H9 (cell line): ENCODE results near the gene GABBR2. TPM values are rescaled to one million over a fixed set of nuclear protein-coding genes. Genes with fewer than 3 reads are reported as not detected.

Experiments used
- DNase-seq: peaks from one replicate; pipeline ENCODE4 v3.0.0-alpha.2; 2017
- H2AFZ ChIP-seq: one replicate; pipeline ENCODE4 v1.6.1; 2013; ENCODE audit warnings: mild to moderate bottlenecking, low read length, control low read depth, moderate library complexity
- H2AK5ac ChIP-seq: 2 replicates; pipeline ENCODE4 v1.6.1; 2013; ENCODE audit warnings: low read length, control low read depth, mixed read lengths; ENCODE audit not compliant: insufficient read length
- H2BK120ac ChIP-seq: one replicate; pipeline ENCODE4 v1.6.1; 2013; ENCODE audit warnings: low read depth, mild to moderate bottlenecking, low read length, control low read depth, inconsistent platforms; ENCODE audit not compliant: poor library complexity, severe bottlenecking
- H2BK12ac ChIP-seq: 2 replicates; pipeline ENCODE4 v1.6.1; 2013; ENCODE audit warnings: low read length, control low read depth, mixed read lengths, low read depth; ENCODE audit not compliant: insufficient read length
- H2BK15ac ChIP-seq: 2 replicates; pipeline ENCODE4 v1.6.1; 2013; ENCODE audit warnings: low read depth, low read length, control low read depth
- H2BK20ac ChIP-seq: one replicate; pipeline ENCODE4 v1.6.1; 2013; ENCODE audit warnings: low read depth, mild to moderate bottlenecking, low read length, control low read depth, inconsistent platforms; ENCODE audit not compliant: poor library complexity, severe bottlenecking
- H2BK5ac ChIP-seq: 2 replicates; pipeline ENCODE4 v1.6.1; 2013; ENCODE audit warnings: low read length, control low read depth, mixed read lengths; ENCODE audit not compliant: insufficient read length
- H3K14ac ChIP-seq: 2 replicates; pipeline ENCODE4 v1.6.1; 2013; ENCODE audit warnings: low read length, control low read depth; ENCODE audit not compliant: insufficient read depth
- H3K18ac ChIP-seq: 2 replicates; pipeline ENCODE4 v1.6.1; 2013; ENCODE audit warnings: low read depth, mild to moderate bottlenecking, mixed read lengths, low read length, control low read depth; ENCODE audit not compliant: insufficient read length
- H3K23ac ChIP-seq: 2 replicates; pipeline ENCODE4 v1.6.1; 2013; ENCODE audit warnings: low read length, control low read depth, mixed read lengths, low read depth; ENCODE audit not compliant: insufficient read length
- H3K23me2 ChIP-seq: 2 replicates; pipeline ENCODE4 v1.6.1; 2013; ENCODE audit warnings: low read depth, mild to moderate bottlenecking, mixed read lengths, low read length, control low read depth; ENCODE audit not compliant: insufficient read length, poor library complexity, severe bottlenecking
- H3K27ac ChIP-seq: 2 replicates; pipeline ENCODE4 v1.5.1; 2013; ENCODE audit warnings: low read length, control low read depth, mixed read lengths, low read depth; ENCODE audit not compliant: insufficient read length
- H3K27me3 ChIP-seq: 2 replicates; pipeline ENCODE4 v1.6.1; 2013; ENCODE audit warnings: low read length, control low read depth, inconsistent platforms; ENCODE audit not compliant: insufficient read depth
- H3K4ac ChIP-seq: 2 replicates; pipeline ENCODE4 v1.6.1; 2013; ENCODE audit warnings: low read depth, mild to moderate bottlenecking, control low read depth, inconsistent platforms, low read length, moderate library complexity
- H3K4me1 ChIP-seq: 2 replicates; pipeline ENCODE4 v1.6.1; 2013; ENCODE audit warnings: low read length, control low read depth, inconsistent platforms; ENCODE audit not compliant: insufficient read depth
- H3K4me2 ChIP-seq: 2 replicates; pipeline ENCODE4 v1.6.1; 2013; ENCODE audit warnings: low read length, control low read depth, mixed read lengths; ENCODE audit not compliant: insufficient read length, insufficient read depth
- H3K56ac ChIP-seq: 2 replicates; pipeline ENCODE4 v1.6.1; 2013; ENCODE audit warnings: low read depth, mild to moderate bottlenecking, mixed read lengths, low read length, control low read depth; ENCODE audit not compliant: insufficient read length
- H3K79me1 ChIP-seq: 2 replicates; pipeline ENCODE4 v1.6.1; 2013; ENCODE audit warnings: low read depth, mild to moderate bottlenecking, moderate library complexity, low read length, control low read depth, inconsistent platforms; ENCODE audit not compliant: insufficient read depth, poor library complexity, severe bottlenecking
- H3K79me2 ChIP-seq: 2 replicates; pipeline ENCODE4 v1.6.1; 2013; ENCODE audit warnings: low read length, control low read depth, inconsistent platforms; ENCODE audit not compliant: insufficient read depth
- H3K9ac ChIP-seq: 2 replicates; pipeline ENCODE4 v1.6.1; 2013; ENCODE audit warnings: low read length, control low read depth, mixed read lengths; ENCODE audit not compliant: insufficient read length; ENCODE audit errors: extremely low read depth
- H3K9me3 ChIP-seq: one replicate; pipeline ENCODE4 v1.6.1; 2013; ENCODE audit warnings: low read depth, low read length, inconsistent platforms; ENCODE audit not compliant: control insufficient read depth
- H3T11ph ChIP-seq: one replicate; pipeline ENCODE4 v1.6.1; 2013; ENCODE audit warnings: mild to moderate bottlenecking, low read length, control low read depth, inconsistent platforms
- H4K20me1 ChIP-seq: one replicate; pipeline ENCODE4 v1.6.1; 2013; ENCODE audit not compliant: control insufficient read depth, insufficient read length, insufficient read depth
- H4K5ac ChIP-seq: 2 replicates; pipeline ENCODE4 v1.6.1; 2013; ENCODE audit warnings: low read depth, mild to moderate bottlenecking, mixed read lengths, low read length, control low read depth; ENCODE audit not compliant: insufficient read length
- H4K8ac ChIP-seq: replicated peaks from 2 replicates; pipeline ENCODE4 v1.6.1; 2013; ENCODE audit warnings: low read length, control low read depth, mixed read lengths, low read depth; ENCODE audit not compliant: insufficient read length
- H4K91ac ChIP-seq: 2 replicates; pipeline ENCODE4 v1.6.1; 2013; ENCODE audit warnings: low read depth, mild to moderate bottlenecking, moderate library complexity, mixed read lengths, low read length, control low read depth; ENCODE audit not compliant: insufficient read length
- H3K27ac Mint-ChIP-seq, 3 experiments: 2 replicates in 2 of 3; 3 replicates in 1 of 3; pipeline ENCODE4 v1.8.0; 2020 to 2021; ENCODE audit warnings: mixed read lengths in 3 of 3, mild to moderate bottlenecking in 1 of 3, moderate library complexity in 1 of 3
- H3K27me3 Mint-ChIP-seq: 2 replicates; pipeline ENCODE4 v1.8.0; 2021; ENCODE audit warnings: low read depth, mild to moderate bottlenecking, moderate library complexity, mixed read lengths
- H3K36me3 Mint-ChIP-seq, 3 experiments: 2 replicates in 2 of 3; 3 replicates in 1 of 3; pipeline ENCODE4 v1.8.0; 2020 to 2021; ENCODE audit warnings: low read depth in 3 of 3, mixed read lengths in 3 of 3; ENCODE audit not compliant: insufficient read depth in 1 of 3
- H3K4me1 Mint-ChIP-seq, 2 experiments: 2 replicates each; pipeline ENCODE4 v1.8.0; 2020; ENCODE audit warnings: mixed read lengths in 2 of 2
- H3K4me3 Mint-ChIP-seq, 2 experiments: 2 replicates in 1 of 2; 3 replicates in 1 of 2; pipeline ENCODE4 v1.8.0; 2020 to 2021; ENCODE audit warnings: mild to moderate bottlenecking in 2 of 2, mixed read lengths in 2 of 2, moderate library complexity in 1 of 2
- H3K9me3 Mint-ChIP-seq, 2 experiments: 2 replicates in 1 of 2; 3 replicates in 1 of 2; pipeline ENCODE4 v1.8.0; 2020; ENCODE audit warnings: mild to moderate bottlenecking in 2 of 2, mixed read lengths in 2 of 2, moderate library complexity in 1 of 2
- WGBS: extraction: QIAGEN DNeasy Blood & Tissue Kit; methylation state at CpG from one replicate; pipeline ENCODE4 v1.1.7; 2013; ENCODE audit warnings: missing lambda C conversion rate, low lambda C conversion rate, mixed read lengths; ENCODE audit not compliant: insufficient read length; ENCODE audit errors: extremely low coverage; 5-methylcytosine and 5-hydroxymethylcytosine counted together
- total RNA-seq: library from RNA; stranded (reverse); gene quantifications from 2 replicates; pipeline ENCODE4 v1.2.1, GENCODE V29; 2021
- TF ChIP-seq, protein P1 (sequence below): fragments of 200-600 bp; sonication (generic); conservative IDR thresholded peaks from 3 replicates; pipeline ENCODE4 v1.8.0; 2021; ENCODE audit warnings: antibody characterized with exemption, mild to moderate bottlenecking

GABBR2 gene
- total RNA-seq, 1 experiment from 2014 or later, result 0.66 TPM

- no peak overlapping the region for H2BK5ac ChIP-seq
- H3K27me3 ChIP-seq, result no peaks in the 10 kb centered on the region
- TF ChIP-seq, protein P1, sequence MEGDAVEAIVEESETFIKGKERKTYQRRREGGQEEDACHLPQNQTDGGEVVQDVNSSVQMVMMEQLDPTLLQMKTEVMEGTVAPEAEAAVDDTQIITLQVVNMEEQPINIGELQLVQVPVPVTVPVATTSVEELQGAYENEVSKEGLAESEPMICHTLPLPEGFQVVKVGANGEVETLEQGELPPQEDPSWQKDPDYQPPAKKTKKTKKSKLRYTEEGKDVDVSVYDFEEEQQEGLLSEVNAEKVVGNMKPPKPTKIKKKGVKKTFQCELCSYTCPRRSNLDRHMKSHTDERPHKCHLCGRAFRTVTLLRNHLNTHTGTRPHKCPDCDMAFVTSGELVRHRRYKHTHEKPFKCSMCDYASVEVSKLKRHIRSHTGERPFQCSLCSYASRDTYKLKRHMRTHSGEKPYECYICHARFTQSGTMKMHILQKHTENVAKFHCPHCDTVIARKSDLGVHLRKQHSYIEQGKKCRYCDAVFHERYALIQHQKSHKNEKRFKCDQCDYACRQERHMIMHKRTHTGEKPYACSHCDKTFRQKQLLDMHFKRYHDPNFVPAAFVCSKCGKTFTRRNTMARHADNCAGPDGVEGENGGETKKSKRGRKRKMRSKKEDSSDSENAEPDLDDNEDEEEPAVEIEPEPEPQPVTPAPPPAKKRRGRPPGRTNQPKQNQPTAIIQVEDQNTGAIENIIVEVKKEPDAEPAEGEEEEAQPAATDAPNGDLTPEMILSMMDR, result no peak
- Mint-ChIP-seq H3K9me3 (no peaks in the 10 kb centered on the region; a peak in 1 of 5 replicates), H3K27ac (no peak overlapping the region), H3K4me3 (no peak overlapping the region), H3K27me3 (peaks cover 23% of the 10 kb centered on the region), H3K36me3 (no peaks in the 10 kb centered on the region), H3K4me1 (no peaks in the 10 kb centered on the region)
- no peak overlapping the region for H3K18ac ChIP-seq
- no peak for DNase-seq
- H2BK20ac ChIP-seq, result no peak overlapping the region
- no peak overlapping the region for H3K4ac ChIP-seq
- no peak overlapping the region for H2AK5ac ChIP-seq
- no peaks in the 10 kb centered on the region for H3K23me2 ChIP-seq
- no peak overlapping the region for H4K8ac ChIP-seq
- H3K14ac ChIP-seq, result no peak overlapping the region
- H4K5ac ChIP-seq, result no peak overlapping the region
- no peak overlapping the region for H3K23ac ChIP-seq
- no peak overlapping the region for H2BK12ac ChIP-seq
- no peaks in the 10 kb centered on the region for H4K20me1 ChIP-seq
- H3K27ac ChIP-seq, result no peak overlapping the region
- H3K4me1 ChIP-seq, result no peaks in the 10 kb centered on the region
- H3T11ph ChIP-seq, result no peak overlapping the region
- H3K9me3 ChIP-seq, result no peaks in the 10 kb centered on the region
- no peaks in the 10 kb centered on the region for H3K79me1 ChIP-seq
- H4K91ac ChIP-seq, result no peak overlapping the region
- H3K9ac ChIP-seq, result no peak overlapping the region
- H2AFZ ChIP-seq, result no peak overlapping the region
- H3K4me2 ChIP-seq, result no peak overlapping the region
- H2BK15ac ChIP-seq, result no peak overlapping the region
- H3K56ac ChIP-seq, result no peak overlapping the region
- no peak overlapping the region for H2BK120ac ChIP-seq
- no CpG with 5 or more reads among the region's 6 CpGs for WGBS
- no peaks in the 10 kb centered on the region for H3K79me2 ChIP-seq
Measured at GRCh38 chr9:98345011-98345410, 363.7 kb downstream of the GABBR2 start.
